Activated CD4-positive, alpha-beta T cell treated with anti-CD3 and anti-CD28 coated beads for 4 hours (primary cell): Measurements from ENCODE around the gene PLET1.
"Not testable (repeated sequence)": the region's sequence is repeated elsewhere in the genome, so short reads cannot be mapped to it uniquely, and the experiment has no call there.

Source experiments
- DNase-seq, 2 donors: peaks; one replicate each; pipeline ENCODE4 v3.0.0-alpha.2; 2020

The PLET1 gene

DNA sequence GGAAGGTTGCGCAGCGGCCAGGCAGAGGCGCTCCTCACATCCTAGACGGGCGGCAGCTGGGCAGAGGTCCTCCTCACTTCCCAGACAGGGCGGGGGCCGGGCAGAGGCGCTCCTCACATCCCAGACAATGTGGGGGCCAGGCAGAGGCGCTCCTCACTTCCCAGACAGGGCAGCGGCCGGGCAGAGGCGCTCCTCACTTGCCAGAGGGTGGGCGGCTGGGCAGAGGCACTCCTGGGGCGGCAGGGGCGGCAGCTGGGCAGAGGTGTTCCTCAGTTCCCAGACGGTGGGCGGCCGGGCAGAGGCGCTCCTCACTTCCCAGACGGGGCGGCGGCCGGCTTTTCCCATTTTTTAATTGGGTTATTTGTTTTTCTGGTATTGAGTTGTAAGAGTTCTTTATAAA is 54.6 kb downstream of the PLET1 start:
- no peak for DNase-seq

DNA sequence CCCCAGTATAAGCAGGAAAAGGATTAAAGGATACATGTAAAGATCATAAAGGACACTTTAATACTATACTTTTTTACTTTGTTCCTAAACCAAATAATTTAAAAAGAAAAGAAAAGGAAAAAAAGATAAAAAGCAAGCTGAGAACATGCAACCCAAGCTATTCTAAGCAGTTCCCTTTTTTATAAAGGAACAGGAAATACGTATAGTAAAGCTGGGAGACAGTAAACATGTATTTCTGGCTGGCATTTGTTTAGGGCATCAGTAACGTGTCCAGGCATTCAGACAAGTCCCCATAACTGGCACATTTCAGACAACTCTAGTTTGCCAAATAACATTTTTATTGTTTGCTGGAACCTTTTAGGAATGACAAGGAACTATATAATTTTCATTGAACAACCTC is 60.4 kb downstream of the PLET1 start:
- no peak for DNase-seq

DNA sequence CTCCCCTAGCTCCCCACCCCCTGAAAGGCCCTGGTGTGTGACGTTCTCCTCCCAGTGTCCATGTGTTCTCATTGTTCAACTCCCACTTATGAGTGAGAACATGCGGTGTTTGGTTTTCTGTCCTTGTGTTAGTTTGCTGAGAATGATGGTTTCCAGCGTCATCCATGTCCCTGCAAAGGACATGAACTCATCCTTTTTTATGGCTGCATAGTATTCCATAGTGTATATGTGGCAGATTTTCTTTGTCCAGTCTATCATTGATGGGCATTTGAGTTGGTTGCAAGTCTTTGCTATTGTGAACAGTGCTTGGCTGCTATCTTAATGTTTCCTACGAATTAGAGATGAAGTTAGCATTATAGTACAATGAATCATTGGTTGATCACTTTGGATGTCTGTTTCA is 61.6 kb downstream of the PLET1 start:
- DNase-seq = not testable (repeated sequence)
